KOPT-K1 (cell line): Measurements from ENCODE around the gene RTP3.

Experiments used
- H3K27ac ChIP-seq: fragments of 200-600 bp; sonication (generic); 2 replicates; pipeline ENCODE4 v1.5.1; 2016; ENCODE audit warnings: antibody characterized with exemption, mild to moderate bottlenecking, low read depth, low read length; ENCODE audit not compliant: poor library complexity, severe bottlenecking
- H3K36me3 ChIP-seq: fragments of 200-600 bp; sonication (generic); 2 replicates; pipeline ENCODE4 v1.5.1; 2017; ENCODE audit warnings: antibody characterized with exemption, mild to moderate bottlenecking, low read length, moderate library complexity; ENCODE audit not compliant: insufficient read depth
- H3K9me3 ChIP-seq: fragments of 200-600 bp; sonication (generic); 2 replicates; pipeline ENCODE4 v1.5.1; 2017; ENCODE audit warnings: antibody characterized with exemption, low read length, mild to moderate bottlenecking; ENCODE audit not compliant: insufficient read depth, poor library complexity, severe bottlenecking

Gene RTP3

DNA sequence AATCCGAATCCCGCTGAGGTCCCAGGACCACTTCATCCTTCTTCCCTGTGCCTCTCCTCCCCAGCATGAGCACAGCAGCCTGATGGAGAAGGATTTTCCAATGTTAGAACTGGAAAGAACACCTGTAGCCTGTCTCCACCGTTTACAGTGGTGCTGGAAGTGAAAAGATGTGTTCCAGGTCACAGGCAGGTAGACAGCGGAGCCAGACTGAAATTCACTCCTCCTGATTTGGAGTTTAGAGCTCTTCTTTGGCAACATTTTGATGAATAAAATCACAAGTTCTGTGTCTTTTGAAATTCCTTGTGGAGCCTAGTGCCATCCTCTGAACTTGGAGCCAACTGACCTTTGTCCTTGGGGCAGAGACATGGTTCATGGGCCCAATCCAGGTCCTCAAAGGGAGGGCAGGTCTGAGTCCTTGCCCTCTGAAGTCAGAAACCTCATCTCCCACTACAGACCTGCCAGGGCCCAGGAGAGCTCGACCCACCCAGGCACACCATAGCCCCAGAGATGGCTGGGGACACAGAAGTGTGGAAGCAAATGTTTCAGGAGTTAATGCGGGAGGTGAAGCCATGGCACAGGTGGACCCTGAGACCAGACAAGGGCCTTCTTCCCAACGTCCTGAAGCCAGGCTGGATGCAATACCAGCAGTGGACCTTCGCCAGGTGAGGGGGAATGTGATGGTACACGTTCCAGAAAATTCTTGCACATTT is at the start of gene RTP3:
RTP3 (plus strand) TSS at position 421 of the 710 bp plus-strand sequence; CDS start at position 508, 87 bp downstream.
- no peaks in the 10 kb centered on the region for H3K36me3 ChIP-seq
- no peaks in the 10 kb centered on the region for H3K9me3 ChIP-seq
- H3K27ac ChIP-seq = peak within 1 kb of the TSS; percentile 34

DNA sequence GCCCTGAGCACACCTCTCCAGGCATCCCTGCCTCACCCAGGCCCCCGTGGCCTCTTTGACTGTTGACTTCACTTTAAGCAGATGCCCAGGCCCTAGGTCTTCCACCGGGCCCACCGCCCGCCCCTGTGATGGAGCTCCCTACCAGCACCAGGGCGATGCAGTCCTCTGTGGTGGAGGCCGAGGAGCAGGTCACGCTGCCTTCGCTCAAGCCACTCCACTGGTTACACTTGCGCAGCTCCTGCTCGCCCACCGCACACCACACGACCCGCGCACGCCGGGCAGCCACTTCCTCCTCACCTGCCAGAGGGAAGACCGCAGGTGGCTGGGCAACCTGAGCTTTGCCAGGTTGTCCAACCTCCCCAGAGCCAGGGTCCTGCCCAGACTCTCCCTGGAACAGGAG is 49.1 kb upstream of the RTP3 start:
- H3K27ac ChIP-seq = no peak overlapping the region
- H3K36me3 ChIP-seq = no peaks in the 10 kb centered on the region
- H3K9me3 ChIP-seq = no peaks in the 10 kb centered on the region

DNA sequence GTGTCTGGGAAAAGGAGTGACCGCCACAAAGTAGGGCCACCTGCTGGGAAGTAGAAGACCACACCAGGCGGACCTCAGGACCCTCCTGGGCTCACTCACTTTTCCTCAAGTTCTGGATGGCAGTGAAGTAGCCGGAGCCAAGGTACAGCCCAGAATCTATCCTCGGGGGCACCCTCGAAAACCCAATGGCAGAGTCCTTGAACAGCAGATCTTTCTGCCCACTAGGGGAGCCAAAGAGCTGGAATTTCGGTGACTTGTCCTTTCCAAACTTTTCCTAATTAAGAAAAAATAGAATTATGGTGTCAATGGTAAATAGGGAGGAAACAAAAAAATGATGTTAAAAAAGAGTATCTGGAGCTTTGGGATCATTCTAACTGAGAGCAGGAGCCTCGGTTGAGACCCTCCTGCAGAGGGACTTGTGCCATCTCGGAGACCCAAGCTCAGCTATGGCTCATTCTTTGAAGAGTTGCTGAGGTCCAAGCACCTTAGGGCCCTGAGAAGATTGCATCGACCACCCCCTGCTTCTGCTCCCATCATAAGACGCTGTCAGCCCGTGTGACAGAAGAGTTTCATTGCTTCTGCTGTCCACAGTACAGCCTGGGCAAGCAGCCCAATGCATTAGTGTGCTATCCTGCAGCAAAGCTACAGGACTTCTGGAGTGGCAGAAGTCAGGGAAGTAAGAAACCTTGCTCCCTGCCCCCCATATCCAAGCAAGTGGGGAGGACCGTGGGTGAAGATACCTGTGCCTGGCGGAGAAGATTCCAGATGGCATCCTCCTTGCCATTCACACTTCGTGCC is 47.8 kb upstream of the RTP3 start:
- H3K36me3 ChIP-seq = no peaks in the 10 kb centered on the region
- no peak overlapping the region for H3K27ac ChIP-seq
- H3K9me3 ChIP-seq = no peaks in the 10 kb centered on the region

DNA sequence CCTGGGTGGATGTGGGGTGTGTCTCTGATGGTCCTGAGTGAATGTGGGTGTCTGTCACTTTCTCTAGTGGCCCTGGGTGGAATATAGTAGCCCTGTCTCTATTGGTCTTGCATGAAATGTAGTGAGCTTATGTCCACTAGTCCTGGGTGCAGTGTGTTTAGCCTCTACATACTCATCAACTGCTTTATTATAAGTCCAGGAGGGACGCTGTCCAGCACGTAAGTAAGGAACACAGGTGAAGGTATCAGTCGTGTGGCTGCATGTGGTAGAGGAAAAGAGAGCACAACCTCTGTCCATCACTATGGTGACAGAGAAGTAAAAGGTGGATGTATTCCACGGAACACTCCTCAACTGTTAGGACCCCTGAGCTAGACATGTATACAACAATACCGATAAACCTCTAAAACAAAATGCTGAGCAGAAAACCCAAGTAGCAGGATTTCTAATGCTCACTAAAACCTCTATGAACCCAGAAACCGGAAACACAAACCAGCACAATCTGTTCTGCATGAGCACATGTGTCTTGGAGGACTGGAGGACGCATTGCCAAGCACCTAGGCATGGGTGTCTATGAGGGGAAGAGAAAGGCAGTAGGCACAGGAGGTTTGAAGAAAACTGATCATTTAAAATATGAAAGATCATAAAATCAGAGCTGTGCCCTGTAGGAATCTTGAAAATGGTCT is 44.1 kb upstream of the RTP3 start:
- no peaks in the 10 kb centered on the region for H3K9me3 ChIP-seq
- no peak overlapping the region for H3K27ac ChIP-seq
- H3K36me3 ChIP-seq = no peaks in the 10 kb centered on the region

DNA sequence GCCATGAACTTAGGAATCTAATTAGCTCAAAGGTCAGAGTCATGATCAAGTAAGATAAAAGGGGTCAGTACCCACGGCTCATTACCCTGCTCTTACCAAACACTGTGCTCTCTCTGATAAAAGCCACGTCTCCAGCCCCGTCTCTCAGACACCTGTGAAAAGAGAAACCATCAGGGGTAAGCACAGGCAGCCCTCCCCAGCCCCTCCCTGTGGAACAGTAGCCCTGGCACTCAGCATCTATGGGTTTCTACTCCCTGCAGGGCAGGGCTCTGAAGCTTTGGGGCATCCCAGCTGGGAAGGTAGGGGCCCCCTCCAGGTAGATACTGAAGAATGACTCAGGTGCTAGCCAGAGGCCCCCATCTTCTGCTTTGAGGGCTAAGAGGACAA is 43.6 kb upstream of the RTP3 start:
- Histone ChIP-seq H3K27ac (no peak overlapping the region), H3K9me3 (no peaks in the 10 kb centered on the region), H3K36me3 (no peaks in the 10 kb centered on the region)

DNA sequence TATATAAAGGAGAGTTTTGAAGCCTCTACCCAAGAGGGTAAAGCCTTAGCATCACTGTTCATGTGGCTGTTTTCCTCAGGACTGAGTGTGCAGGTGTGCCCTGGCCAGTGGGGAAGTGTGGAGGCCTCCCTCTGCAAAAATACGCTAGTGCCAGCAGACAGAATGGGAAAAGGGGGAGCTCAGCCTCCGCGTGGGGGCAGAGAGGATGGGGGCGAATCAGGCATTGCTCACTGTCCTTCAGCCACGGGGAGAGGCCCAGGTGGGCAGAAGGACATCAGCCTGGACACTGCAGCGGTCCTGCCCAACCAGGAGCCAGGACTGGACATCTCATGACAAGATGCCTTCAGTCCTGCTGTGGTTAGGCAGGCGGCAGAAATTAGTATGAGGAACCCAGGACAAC is 43.2 kb upstream of the RTP3 start:
- Histone ChIP-seq H3K9me3 (no peaks in the 10 kb centered on the region), H3K27ac (no peak overlapping the region), H3K36me3 (no peaks in the 10 kb centered on the region)

DNA sequence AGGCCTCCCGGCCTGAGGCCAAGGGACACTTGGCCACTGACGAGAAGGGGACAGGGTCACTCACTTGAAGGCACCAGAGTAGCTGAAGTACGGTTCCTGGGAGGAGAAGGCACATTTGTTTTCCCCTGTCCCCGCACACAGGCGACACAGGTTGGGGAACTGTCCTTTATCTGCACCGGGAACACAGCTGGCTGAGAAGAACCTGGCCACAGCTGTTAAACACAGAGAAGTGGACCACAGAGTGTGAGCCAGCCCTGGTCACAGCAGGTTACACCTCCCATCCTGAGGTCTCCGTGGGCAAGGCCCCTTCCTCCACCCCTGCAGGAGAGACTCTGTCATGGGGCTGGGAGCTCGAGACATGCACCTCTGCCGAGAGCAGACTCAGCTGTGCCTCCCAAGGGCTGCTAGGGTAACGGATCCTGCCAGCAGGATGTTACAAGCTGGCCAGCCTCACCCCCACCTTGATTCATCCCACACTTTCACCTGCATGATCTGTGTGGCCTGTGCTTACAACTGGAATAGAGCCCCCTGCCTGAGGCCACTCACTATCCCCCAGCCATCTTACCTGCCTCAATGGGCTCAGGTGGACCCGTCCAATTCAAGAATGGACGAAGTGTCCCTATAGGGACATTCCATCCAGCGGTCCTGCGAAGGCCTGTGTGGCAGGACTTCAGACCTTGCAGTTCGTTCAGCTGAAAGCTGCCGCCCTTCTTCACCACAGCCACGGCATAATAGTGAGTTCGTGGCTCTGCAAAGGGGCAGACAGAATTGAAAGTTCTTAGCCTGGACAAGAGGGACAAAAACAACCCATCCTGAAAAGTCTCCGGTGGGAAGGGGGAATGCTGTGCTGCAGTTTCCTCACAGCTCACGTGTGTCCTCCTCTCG is 42.3 kb upstream of the RTP3 start:
- Histone ChIP-seq H3K36me3 (no peaks in the 10 kb centered on the region), H3K9me3 (no peaks in the 10 kb centered on the region), H3K27ac (no peak overlapping the region)

DNA sequence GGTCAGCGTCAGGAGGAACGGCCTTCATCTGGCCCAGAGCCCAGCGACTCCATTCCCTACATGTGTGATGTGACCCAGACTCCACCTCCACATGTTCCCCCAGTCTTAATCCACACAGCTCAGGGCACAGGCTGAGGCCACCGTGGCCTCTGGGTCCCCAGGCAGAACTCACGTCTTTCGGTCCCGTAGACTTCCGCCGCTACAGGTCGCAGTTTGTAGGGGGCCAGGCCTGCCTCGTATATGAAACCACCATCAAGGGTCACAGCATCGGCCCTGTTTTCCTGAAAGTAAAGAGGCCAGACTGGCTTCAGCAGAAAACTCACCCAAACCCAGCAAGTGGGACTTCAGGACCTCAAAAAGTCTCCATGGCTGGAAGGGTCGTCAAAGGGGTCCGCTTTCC is 41.7 kb upstream of the RTP3 start:
- no peak overlapping the region for H3K27ac ChIP-seq
- no peaks in the 10 kb centered on the region for H3K36me3 ChIP-seq
- no peaks in the 10 kb centered on the region for H3K9me3 ChIP-seq

DNA sequence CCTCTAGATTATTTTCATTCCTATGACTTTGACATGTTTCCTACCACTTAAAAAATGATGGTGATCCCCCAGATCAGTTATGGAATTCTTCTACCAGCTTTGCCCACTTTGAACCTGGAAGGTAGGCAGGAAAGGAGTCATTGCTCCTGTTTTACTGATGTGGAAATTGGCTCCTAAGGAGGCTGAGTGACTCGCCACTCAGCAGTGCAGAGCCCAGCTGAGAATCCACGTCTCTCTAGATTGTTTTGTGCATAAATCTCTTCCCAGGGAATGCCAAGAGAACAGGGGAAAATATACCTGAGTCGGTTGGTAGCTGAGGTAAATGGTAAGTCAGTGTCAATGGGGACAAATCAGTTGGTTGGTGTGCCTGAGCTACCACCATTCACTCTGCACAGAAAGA is 37.7 kb upstream of the RTP3 start:
- H3K27ac ChIP-seq = no peak overlapping the region
- no peaks in the 10 kb centered on the region for H3K9me3 ChIP-seq
- H3K36me3 ChIP-seq = no peaks in the 10 kb centered on the region

DNA sequence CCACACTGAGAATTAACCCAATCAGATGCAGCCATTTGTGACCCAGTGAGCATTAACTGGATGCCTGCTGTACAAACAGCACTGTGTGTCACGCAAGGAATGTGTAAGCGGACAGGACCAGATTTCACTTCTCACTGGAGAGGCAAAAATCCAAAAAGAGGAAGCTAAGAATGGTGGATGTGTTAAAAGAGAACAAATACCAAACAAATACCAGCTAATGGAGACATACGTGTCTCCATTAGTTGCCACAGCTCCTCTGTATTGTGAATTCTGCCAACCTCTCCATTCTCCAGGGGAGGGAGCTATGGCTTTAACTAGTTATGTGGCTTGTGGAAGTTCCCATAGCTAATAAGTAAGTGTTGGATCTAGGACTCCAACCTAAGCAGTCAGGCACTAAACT is 35.7 kb upstream of the RTP3 start:
- Histone ChIP-seq H3K36me3 (no peaks in the 10 kb centered on the region), H3K9me3 (no peaks in the 10 kb centered on the region), H3K27ac (no peak overlapping the region)

DNA sequence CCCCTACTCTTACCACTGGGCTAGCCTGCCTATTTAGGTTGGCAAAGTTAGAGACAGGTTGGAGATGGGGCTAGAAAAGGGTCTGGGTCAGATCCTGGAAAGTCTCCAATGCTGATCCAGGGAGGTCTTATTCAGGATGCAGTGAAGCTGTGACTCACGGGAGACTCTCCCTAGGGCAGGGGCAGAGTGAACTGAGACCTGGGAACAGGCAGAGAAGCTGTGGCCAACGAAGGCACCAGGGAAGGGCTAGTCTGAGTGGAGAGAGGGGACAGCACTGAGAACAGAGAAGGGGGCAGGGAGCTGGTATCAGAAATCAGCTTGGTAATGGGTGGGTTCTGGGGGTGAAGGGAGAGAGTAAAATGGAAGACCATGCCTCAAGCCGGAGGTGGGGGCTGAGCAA is 35.3 kb upstream of the RTP3 start:
- no peaks in the 10 kb centered on the region for H3K9me3 ChIP-seq
- no peak overlapping the region for H3K27ac ChIP-seq
- no peaks in the 10 kb centered on the region for H3K36me3 ChIP-seq

DNA sequence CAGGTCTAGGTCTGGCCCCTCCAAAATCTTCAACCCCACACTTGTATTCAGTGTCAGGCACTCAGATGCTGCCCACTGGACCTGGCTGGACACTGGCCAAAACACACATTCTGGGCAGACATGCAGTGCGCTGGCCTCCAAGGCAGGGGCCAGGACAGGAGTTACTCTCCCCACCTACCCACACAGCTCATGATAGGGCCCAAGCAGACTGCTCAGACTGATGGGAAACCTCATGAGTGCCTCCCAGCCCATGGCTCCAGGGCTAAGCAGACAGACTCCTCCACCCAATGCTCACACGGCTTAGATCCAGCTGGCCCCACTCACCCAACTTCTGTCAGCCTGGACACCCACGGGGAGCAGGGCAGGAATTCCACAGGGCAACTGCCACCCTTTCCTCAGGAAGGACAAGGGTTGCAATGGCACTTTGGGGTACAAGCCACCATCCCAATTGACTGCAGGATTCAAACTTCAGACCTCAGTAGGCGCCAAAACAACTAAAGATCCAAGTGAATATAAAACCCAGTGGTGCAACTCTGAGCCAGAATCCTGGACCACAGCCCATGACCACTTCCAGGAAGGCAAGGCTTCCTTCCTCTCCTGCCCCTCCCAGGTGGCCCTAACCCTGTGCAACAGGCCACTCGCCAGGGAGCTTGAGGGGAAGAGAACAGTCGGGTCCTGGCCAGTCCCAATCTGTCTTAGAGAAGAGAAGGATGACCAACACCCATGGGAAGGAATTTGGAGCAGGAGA is 34.5 kb upstream of the RTP3 start:
- no peak overlapping the region for H3K27ac ChIP-seq
- no peaks in the 10 kb centered on the region for H3K36me3 ChIP-seq
- no peaks in the 10 kb centered on the region for H3K9me3 ChIP-seq

DNA sequence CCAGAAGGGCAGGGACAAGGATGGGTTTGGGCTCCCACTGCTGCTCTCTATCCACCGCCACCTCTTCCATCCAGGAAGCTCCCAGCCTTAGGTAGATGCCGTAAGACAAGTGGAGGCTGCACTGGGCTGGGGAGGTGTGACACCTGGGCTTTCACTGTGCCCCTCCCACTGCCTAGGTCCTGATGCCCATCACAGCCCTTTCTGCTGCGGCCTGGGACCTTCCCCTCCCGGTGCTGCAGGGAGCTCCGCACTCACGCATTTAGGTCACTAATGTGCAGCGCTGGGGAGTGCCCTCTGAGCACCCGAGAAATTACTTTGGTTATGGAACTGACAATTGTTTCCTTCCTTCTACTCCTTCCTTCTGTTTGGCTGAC is 33.9 kb upstream of the RTP3 start:
- no peaks in the 10 kb centered on the region for H3K9me3 ChIP-seq
- H3K36me3 ChIP-seq = no peaks in the 10 kb centered on the region
- H3K27ac ChIP-seq = no peak overlapping the region
